ENCODE measurements around the gene SFXN1.

The SFXN1 gene

DNA sequence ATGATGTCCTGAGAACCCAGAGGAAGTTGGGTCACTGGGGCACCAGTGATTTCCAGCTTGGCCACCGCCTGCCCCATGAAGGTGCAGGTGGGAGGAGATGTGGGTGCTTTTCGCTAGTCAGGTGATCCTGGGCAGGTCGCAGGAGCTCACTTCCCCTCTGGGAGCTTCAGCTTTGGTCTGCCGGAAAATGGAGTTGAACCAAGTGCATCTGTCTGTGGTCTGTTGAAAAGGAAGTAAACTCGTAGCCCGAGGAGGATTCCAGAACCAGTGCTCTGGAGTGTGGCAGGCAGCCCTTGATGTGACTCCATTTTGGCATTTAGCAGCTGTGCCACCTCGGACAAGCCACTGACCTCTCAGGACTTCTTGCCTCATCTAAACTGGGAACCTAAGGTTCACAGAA lies 97.7 kb downstream of the SFXN1 start:
- no peak for DNase-seq

DNA sequence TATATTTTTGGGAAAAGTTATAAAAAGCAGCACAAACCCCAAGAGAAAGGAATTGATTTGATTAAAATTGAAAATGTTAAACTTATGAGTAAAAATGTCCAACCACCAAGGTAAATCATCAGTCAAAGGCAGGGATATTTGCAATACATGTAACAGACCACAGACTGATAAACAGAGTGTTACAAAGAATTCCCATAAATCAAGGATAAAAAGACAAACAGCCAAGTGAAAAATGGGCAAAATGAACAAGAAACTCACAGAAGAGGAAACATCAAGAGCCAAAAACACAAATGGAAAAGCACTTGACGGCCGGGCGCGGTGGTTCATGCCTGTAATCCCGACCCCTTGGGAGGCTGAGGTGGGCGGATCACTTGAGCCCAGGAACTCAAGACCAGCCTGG lies 98.2 kb downstream of the SFXN1 start:
- no peak for DNase-seq

Measured in effector CD4-positive, alpha-beta T cell (primary cell).